Esophagus muscularis mucosa (tissue), 3 donors: ENCODE measurements around the gene KCNIP3.

Source experiments
- CTCF ChIP-seq, 3 experiments: fragments of 200-600 bp in 2 of 3; fragments of 450-650 bp in 1 of 3; sonication (generic) in 2 of 3; IDR thresholded peaks; one replicate each; pipeline ENCODE4 v1.5.1; 2017 to 2019; ENCODE audit warnings: antibody characterized with exemption in 3 of 3, mild to moderate bottlenecking in 2 of 3, moderate library complexity in 1 of 3
- POLR2A ChIP-seq: fragments of 450-650 bp; IDR thresholded peaks from one replicate; pipeline ENCODE4 v1.6.1; 2017; ENCODE audit warnings: antibody characterized with exemption, moderate library complexity, mild to moderate bottlenecking, low read depth

GRCh38 chr2:95278051-95278471 lies 19.1 kb upstream of the KCNIP3 start:
- TF ChIP-seq CTCF (IDR thresholded peaks at IDR 0.05), result no peak
- TF ChIP-seq POLR2A, result no peak
